ENCODE data around the gene WNT16.

GRCh38 chr7:121385800-121386179, 57.0 kb downstream of the WNT16 start:
- no peak for TF ChIP-seq CTCF (IDR thresholded peaks at IDR 0.05; ENCODE audit: poor library complexity)
- TF ChIP-seq EZH2 (IDR thresholded peaks at IDR 0.05; ENCODE audit: borderline replicate concordance) = no peak
